HUES48 (cell line): ENCODE results near the gene MAP4K1.

Experiments
- H3K27ac ChIP-seq: one replicate; pipeline ENCODE4 v1.7.0; 2013; ENCODE audit warnings: low read depth, low read length, inconsistent platforms
- H3K27me3 ChIP-seq: 2 replicates; pipeline ENCODE4 v1.6.1; 2013; ENCODE audit warnings: mild to moderate bottlenecking, low read length; ENCODE audit not compliant: control insufficient read depth, insufficient read depth
- H3K36me3 ChIP-seq: 2 replicates; pipeline ENCODE4 v1.6.1; 2013; ENCODE audit warnings: low read length; ENCODE audit not compliant: control insufficient read depth, insufficient read depth
- H3K4me1 ChIP-seq: 2 replicates; pipeline ENCODE4 v1.6.1; 2013; ENCODE audit warnings: mild to moderate bottlenecking, low read length; ENCODE audit not compliant: control insufficient read depth, insufficient read depth
- H3K4me3 ChIP-seq: 2 replicates; pipeline ENCODE4 v1.5.1; 2013; ENCODE audit warnings: mild to moderate bottlenecking, low read depth, low read length
- H3K9ac ChIP-seq: 2 replicates; pipeline ENCODE4 v1.6.1; 2013; ENCODE audit warnings: mild to moderate bottlenecking, low read depth, low read length, moderate library complexity
- H3K9me3 ChIP-seq: 2 replicates; pipeline ENCODE4 v1.6.1; 2013; ENCODE audit warnings: low read length; ENCODE audit not compliant: control insufficient read depth, insufficient read depth

Gene MAP4K1

DNA sequence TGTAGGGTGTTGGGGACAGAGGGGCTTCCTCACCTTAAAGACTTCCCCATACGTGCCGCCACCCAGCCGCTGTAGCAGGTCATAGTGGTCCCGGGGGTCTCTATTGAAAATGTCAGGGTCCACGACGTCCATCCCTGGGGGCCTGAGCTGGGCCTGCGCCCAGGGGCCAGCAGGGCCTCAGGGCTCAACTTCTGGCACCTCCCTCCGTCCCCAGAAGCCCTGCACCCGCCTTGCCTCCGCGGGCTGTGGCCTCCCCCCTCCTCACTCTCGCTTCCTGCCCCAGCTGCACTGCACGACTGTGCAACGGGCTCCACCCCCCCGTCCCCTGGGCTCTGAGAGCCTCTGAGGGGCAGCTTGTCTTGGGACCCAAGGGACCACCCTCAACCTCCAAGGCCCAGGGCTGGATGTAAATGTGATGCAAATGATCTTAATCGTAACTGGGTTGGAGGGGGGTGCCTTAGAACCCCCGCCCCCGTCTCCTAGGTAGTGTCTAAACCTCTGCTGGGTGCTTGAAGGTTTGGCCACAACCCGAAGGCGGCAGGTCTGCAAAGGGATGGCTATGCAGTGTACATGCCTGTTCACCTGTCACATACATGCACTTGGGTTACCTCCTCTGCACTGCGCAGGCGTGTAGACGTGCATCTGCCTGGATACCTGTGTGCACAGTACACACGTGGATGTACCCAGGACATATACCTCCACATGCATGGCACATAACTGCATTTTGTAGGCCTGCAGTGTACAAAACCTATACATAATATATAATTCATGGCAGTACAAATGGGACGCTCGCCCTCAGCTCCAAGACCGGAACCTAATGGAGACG is at the start of gene MAP4K1:
MAP4K1 (minus strand) TSS at position 190 of the 826 bp plus-strand sequence; CDS start at position 132, 58 bp downstream.
- H3K9ac ChIP-seq: peak within 1 kb of the TSS; percentile 71
- no peaks in the 10 kb centered on the region for H3K27me3 ChIP-seq
- H3K4me3 ChIP-seq: peak within 1 kb of the TSS; percentile 64
- H3K27ac ChIP-seq: peak within 1 kb of the TSS; percentile 91
- peaks cover 11% of the 10 kb centered on the region; the same call in 1 of the 2 replicates for H3K4me1 ChIP-seq
- no peaks in the 10 kb centered on the region for H3K9me3 ChIP-seq
- peaks cover 28% of the 10 kb centered on the region for H3K36me3 ChIP-seq

DNA sequence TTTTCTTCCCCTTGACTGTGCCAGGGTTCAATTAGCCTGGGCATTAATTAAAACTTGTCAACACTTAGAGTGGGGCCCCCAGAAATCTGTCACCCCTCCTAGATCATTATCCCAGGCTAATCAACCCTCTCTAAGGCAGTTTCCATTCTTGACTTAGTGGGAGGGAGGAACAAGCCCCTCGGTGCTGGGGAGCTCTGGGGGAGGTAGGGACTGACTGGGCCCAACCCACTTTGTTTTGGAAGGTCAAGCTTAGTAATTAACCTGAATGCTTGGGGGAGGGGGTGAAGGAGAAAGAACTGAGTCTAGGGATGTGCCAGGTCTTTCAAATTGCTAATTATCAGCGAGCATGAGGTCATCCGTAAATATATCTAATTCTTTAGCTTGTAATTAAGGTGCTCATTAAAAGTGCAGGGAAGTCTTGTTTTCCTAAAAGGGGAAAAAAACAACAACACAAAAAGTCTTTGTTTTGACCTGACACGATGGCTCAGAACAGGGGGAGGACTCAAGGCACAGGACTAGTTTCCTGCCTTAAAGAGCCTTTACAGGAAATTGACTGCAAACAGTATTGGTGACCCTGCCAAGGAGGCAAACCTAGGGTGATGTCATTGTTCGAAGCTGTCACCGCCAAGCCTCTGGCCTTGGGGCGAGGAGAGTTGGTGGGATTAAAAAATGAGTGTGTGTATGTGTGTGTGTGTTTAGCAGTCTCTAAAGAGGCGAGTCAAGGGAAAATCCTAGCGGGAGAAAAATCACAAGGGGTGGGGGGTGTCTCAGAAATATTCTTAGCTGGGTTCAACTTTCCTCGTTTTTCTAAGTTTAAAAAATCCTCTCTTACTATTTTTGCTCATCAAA is 49.1 kb upstream of the MAP4K1 start:
- Histone ChIP-seq H3K4me3 (peak overlapping the region; percentile 37), H3K27ac (peak overlapping the region; percentile 96), H3K9me3 (no peaks in the 10 kb centered on the region), H3K9ac (peak overlapping the region; percentile 83), H3K4me1 (peaks cover 92% of the 10 kb centered on the region), H3K36me3 (no peaks in the 10 kb centered on the region), H3K27me3 (no peaks in the 10 kb centered on the region)

DNA sequence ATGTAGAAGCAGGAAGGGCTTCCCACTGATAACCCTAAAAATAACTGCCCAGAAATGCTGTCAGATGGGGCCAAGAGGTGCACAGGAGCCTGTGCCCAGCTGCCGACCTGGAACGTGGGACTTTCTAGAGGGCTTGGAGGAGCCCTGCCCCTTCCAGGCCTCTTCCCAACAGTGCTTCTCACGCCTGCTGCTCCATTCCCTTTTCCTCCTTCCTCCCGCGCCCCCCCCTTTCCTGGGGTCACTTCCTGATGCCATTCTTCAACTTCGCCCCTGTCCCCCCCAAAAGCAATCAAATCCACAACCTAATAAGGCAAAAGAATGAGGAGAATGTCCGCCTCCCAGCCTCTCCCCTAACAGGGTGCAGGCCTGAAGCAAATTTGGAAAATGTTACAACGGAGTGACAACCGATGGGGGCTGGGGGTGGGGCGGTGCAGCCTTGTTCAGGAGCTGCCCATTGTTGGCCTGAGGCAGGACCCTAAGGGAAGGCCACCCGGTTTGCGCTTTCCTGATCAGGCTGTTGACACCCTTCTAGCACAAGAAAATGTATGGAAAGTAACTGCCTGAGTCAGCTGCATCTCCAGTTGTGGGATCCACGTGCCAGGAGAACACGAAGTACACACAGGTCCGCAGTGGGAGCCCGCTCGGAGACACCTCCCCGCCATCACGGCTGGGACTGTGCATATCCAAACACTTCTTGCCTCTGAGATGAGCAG is 48.4 kb upstream of the MAP4K1 start:
- H3K27ac ChIP-seq: peak overlapping the region; percentile 96
- no peaks in the 10 kb centered on the region for H3K27me3 ChIP-seq
- H3K4me3 ChIP-seq: peak overlapping the region; percentile 37
- no peaks in the 10 kb centered on the region for H3K9me3 ChIP-seq
- H3K4me1 ChIP-seq: peaks cover 87% of the 10 kb centered on the region
- peak overlapping the region; percentile 83 for H3K9ac ChIP-seq
- H3K36me3 ChIP-seq: no peaks in the 10 kb centered on the region

DNA sequence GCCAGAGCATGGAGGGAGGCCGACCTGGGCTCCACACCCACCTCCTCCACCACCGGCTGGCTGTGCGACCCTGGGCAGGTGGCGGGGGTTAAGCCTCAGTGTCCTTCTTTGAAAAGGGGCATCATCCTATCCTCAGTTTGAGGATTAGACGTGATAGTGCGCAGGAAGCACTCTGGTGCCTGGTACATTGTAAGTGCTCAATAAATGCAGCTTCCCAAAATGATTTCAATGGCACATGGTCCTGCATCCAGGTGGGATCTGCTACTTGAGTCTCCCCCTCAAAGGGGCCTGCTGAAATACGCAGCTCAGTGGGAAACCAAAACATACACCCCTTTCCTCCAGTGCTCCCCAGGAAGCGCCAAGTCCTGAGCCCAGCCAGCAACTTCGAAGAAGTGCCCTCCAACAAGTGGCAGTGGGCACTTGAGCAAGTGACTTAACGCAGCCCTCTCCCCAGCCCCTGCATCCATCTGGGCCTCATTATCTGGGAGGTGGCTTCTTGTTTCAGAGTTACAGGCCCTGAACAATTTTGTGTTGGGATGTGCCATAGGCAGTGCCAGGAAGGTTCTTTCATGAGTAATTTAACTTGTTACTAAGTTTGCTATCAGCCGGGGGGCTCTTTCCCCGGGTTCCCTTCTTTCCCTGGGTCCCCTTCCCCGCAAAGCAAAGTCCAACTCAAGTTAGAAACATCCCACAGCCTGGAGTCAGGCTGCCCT is 47.6 kb upstream of the MAP4K1 start:
- Histone ChIP-seq H3K27me3 (no peaks in the 10 kb centered on the region), H3K36me3 (no peaks in the 10 kb centered on the region), H3K4me1 (peaks cover 90% of the 10 kb centered on the region), H3K27ac (peak overlapping the region; percentile 96), H3K4me3 (0 out of 2 replicates have a peak overlapping the region, but pooled peaks have one; percentile 4), H3K9ac (peak overlapping the region; percentile 47), H3K9me3 (no peaks in the 10 kb centered on the region)

DNA sequence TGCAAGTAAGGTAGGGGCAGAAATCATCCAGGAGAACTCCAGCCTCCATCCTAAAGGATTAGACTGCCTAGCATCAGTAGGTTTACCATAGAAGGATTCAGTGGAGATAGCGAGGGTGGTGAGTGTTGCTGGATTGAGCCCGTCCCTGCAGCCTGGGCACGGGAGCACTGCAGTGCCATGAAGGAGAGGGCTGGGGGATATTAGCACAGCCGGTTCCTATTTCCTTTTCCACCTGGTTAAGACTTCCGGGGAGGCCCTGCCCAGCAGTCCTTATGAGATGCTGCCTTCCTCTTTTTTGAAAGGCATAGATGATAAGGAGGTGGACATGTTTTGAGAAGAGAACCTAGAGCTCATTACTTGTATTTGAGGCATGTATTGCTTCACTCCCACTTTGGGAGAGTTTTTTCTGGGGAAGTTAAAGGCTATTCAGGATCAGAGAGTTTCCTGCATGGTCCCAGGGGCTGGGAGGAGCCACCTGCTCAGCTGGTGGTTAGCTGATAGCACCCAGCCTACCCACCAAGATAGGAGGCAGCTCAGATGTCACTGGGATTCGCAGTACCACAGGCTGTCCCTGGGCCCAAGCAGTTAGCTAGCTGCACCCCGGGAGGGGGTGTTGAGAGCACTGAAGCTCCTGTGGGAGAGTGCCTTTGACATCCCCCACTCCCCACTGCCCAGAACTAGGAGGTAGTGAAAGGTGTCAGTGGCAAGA is 46.9 kb upstream of the MAP4K1 start:
- no peaks in the 10 kb centered on the region for H3K9me3 ChIP-seq
- H3K9ac ChIP-seq: peak overlapping the region; percentile 47; the same call in 1 of the 2 replicates
- peaks cover 82% of the 10 kb centered on the region for H3K4me1 ChIP-seq
- no peaks in the 10 kb centered on the region for H3K36me3 ChIP-seq
- H3K27ac ChIP-seq: peak overlapping the region; percentile 96
- no peaks in the 10 kb centered on the region for H3K27me3 ChIP-seq
- H3K4me3 ChIP-seq: no peak overlapping the region; the same call in 1 of the 2 replicates

DNA sequence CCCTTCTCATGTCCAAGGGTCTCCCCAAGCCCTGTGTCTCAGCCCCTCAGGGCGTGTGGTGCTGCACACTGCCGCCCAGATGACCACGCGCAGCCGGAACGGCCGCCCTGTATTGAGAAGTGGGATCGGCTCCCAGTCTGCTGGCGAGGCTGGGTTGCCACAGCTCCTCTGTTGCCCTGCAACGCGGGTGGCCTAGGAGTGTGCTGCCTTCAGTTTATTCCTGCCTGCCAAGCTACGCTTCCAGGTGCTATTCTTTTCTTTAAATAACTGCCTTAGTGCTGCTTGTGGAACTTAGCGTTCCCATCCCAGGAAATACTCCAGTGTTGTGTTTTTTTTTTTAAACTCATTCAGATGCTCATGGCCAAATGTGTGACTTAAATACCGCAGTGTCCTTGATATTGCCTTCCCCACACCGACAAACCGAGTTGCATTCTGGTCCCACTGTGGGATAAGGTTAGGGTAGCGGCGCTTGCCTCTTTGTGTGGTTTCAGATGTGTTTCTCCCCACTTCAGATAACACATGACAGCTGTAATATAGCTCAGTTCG is 46.3 kb upstream of the MAP4K1 start:
- Histone ChIP-seq H3K36me3 (no peaks in the 10 kb centered on the region), H3K9ac (0 out of 2 replicates have a peak overlapping the region, but pooled peaks have one; percentile 7), H3K27ac (peak overlapping the region; percentile 96), H3K27me3 (no peaks in the 10 kb centered on the region), H3K4me3 (no peak overlapping the region), H3K9me3 (no peaks in the 10 kb centered on the region), H3K4me1 (peaks cover 82% of the 10 kb centered on the region)

DNA sequence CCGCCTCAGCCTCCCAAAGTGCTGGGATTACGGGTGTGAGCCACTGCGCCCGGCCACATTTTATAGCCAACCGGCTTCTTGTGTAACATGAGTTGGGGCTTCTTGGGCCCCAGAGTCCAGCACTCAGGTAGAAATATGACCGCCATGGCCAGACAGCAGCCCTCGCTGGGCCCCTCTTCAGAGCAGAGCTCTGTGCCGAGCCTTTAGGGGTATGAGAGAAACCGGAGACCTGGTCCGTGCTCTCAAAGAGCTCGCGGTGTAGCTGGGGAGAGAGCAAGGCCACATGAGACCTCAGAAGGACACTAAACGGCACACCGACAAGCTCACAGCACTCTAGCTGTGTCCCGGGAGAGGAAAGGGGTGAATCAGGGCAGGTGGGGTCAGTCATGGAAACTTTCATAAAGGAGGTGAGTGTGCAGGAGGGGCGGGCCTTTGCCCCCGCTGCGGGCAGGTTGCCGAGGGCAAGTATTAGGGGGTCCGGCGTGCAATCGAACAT is 45.5 kb upstream of the MAP4K1 start:
- peak overlapping the region; percentile 96 for H3K27ac ChIP-seq
- no peaks in the 10 kb centered on the region for H3K9me3 ChIP-seq
- peaks cover 82% of the 10 kb centered on the region for H3K4me1 ChIP-seq
- no peaks in the 10 kb centered on the region for H3K27me3 ChIP-seq
- no peaks in the 10 kb centered on the region for H3K36me3 ChIP-seq
- no peak overlapping the region for H3K4me3 ChIP-seq
- no peak overlapping the region for H3K9ac ChIP-seq

DNA sequence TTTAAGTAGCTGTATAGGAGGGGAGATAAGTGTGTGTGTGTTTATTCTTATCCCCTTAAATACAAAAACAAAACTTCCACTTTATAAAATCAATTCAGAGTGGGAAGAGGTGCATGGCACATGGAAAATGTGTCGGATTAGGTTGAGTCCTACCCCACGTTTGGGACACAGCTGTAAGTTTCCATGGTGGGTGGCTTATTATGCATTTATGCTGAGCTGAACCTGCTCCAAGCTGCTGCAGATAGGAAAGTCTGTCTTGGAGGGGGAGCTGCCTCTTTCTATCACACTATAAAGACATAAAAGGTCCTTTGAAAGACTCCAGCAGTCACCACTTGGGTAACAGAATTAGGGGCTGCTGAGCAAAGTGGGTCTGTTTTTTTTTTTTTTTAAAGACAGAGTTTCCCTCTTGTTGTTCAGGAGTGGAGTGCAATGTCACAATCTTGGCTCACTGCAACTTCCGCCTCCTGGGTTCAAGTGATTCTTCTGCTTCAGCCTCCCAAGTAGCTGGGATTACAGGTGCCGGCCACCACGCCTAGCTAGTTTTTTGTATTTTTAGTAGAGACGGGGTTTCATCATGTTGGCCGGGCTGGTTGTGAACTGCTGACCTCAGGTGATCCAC is 44.9 kb upstream of the MAP4K1 start:
- Histone ChIP-seq H3K9me3 (no peaks in the 10 kb centered on the region), H3K27me3 (no peaks in the 10 kb centered on the region), H3K4me1 (peaks cover 82% of the 10 kb centered on the region), H3K4me3 (no peak overlapping the region), H3K27ac (peak overlapping the region; percentile 14), H3K36me3 (peaks cover 6% of the 10 kb centered on the region; the same call in 1 of the 2 replicates), H3K9ac (no peak overlapping the region)

DNA sequence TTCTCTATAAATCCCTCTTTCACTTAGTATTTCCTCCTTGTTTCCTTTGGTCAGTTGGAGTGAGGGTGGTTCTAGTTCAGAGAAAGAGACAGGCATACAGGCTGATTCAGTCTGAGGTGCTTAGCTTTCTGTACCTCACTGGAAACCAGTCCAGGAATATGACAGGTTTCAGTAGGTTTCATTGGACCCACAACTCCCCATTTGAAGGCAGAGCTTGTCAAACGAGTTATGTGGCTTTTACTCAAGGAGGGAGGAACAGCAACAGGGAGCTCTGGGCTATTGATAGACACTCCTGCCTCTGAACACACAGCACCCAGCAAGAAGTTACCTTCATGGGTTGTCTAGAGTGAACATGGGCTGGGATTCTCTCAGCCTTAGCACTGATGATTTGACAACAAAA is 44.2 kb upstream of the MAP4K1 start:
- H3K9ac ChIP-seq: no peak overlapping the region
- H3K27me3 ChIP-seq: no peaks in the 10 kb centered on the region
- H3K9me3 ChIP-seq: no peaks in the 10 kb centered on the region
- no peak overlapping the region for H3K4me3 ChIP-seq
- no peak overlapping the region for H3K27ac ChIP-seq
- peaks cover 9% of the 10 kb centered on the region; the same call in 1 of the 2 replicates for H3K36me3 ChIP-seq
- peaks cover 79% of the 10 kb centered on the region for H3K4me1 ChIP-seq
